Neural progenitor cell (in vitro differentiated cells): Measurements from ENCODE around the gene DNAJB8. TPM values are rescaled to one million over a fixed set of nuclear protein-coding genes. Genes with fewer than 3 reads are reported as not detected.

ENCODE experiments used
- DNase-seq: peaks from one replicate; pipeline ENCODE4 v3.0.0-alpha.2; 2016; ENCODE audit warnings: low spot score
- H2AFZ ChIP-seq: fragments of 200-600 bp; sonication (generic); replicated peaks from 2 replicates; pipeline ENCODE4 v1.6.1; 2016; ENCODE audit warnings: antibody characterized with exemption
- H3F3A ChIP-seq: fragments of 200-600 bp; sonication (generic); 2 replicates; pipeline ENCODE4 v1.6.1; 2016; ENCODE audit warnings: antibody characterized with exemption, low read depth
- H3K27ac ChIP-seq: fragments of 200-600 bp; sonication (generic); 2 replicates; pipeline ENCODE4 v1.5.1; 2016; ENCODE audit warnings: mild to moderate bottlenecking
- H3K27me3 ChIP-seq: fragments of 200-600 bp; sonication (generic); 2 replicates; pipeline ENCODE4 v1.6.1; 2016; ENCODE audit warnings: mild to moderate bottlenecking, moderate library complexity
- H3K36me3 ChIP-seq: fragments of 200-600 bp; sonication (generic); 2 replicates; pipeline ENCODE4 v1.5.1; 2016
- H3K4me1 ChIP-seq: fragments of 200-600 bp; sonication (generic); 2 replicates; pipeline ENCODE4 v1.6.1; 2016; ENCODE audit warnings: mixed run types
- H3K4me2 ChIP-seq: fragments of 200-600 bp; sonication (generic); 2 replicates; pipeline ENCODE4 v1.6.1; 2016
- H3K4me3 ChIP-seq: fragments of 200-600 bp; sonication (generic); 2 replicates; pipeline ENCODE4 v1.5.1; 2016
- H3K79me2 ChIP-seq: fragments of 200-600 bp; sonication (generic); 2 replicates; pipeline ENCODE4 v1.6.1; 2016; ENCODE audit warnings: low read depth
- H3K9ac ChIP-seq: fragments of 200-600 bp; sonication (generic); 2 replicates; pipeline ENCODE4 v1.6.1; 2016
- H3K9me3 ChIP-seq: fragments of 200-600 bp; sonication (generic); 2 replicates; pipeline ENCODE4 v1.5.1; 2016; ENCODE audit warnings: low read depth
- H4K20me1 ChIP-seq: fragments of 200-600 bp; sonication (generic); 2 replicates; pipeline ENCODE4 v1.6.1; 2016; ENCODE audit warnings: low read depth
- H3K27ac Mint-ChIP-seq: 3 replicates; pipeline ENCODE4 v1.8.0; 2021; ENCODE audit warnings: mixed read lengths
- H3K27me3 Mint-ChIP-seq: 2 replicates; pipeline ENCODE4 v1.8.0; 2022; ENCODE audit warnings: low read depth, mild to moderate bottlenecking, inconsistent platforms, moderate library complexity, mixed read lengths; ENCODE audit not compliant: insufficient read depth
- H3K36me3 Mint-ChIP-seq: 3 replicates; pipeline ENCODE4 v1.8.0; 2021; ENCODE audit warnings: mixed read lengths
- H3K4me1 Mint-ChIP-seq: 3 replicates; pipeline ENCODE4 v1.8.0; 2021; ENCODE audit warnings: mixed read lengths
- H3K4me3 Mint-ChIP-seq: 3 replicates; pipeline ENCODE4 v1.8.0; 2021; ENCODE audit warnings: mild to moderate bottlenecking, moderate library complexity, mixed read lengths
- H3K9me3 Mint-ChIP-seq: 3 replicates; pipeline ENCODE4 v1.8.0; 2020; ENCODE audit warnings: mixed read lengths
- CTCF ChIP-seq: fragments of 200-600 bp; sonication (generic); IDR thresholded peaks from 2 replicates; pipeline ENCODE4 v1.5.1; 2017; ENCODE audit warnings: antibody characterized with exemption, mild to moderate bottlenecking
- EZH2 ChIP-seq: fragments of 200-600 bp; sonication (generic); IDR thresholded peaks from 2 replicates; pipeline ENCODE4 v1.6.1; 2017; ENCODE audit warnings: antibody characterized with exemption, mild to moderate bottlenecking, moderate library complexity
- EZH2phosphoT487 ChIP-seq: fragments of 200-600 bp; sonication (generic); IDR thresholded peaks from 2 replicates; pipeline ENCODE4 v1.6.1; 2017; ENCODE audit warnings: antibody characterized with exemption
- total RNA-seq: library from RNA; depleted of rRNA; stranded (reverse); fragments of >200 nt; gene quantifications from 2 replicates; pipeline ENCODE4 v1.2.3, GENCODE V29; 2015; ENCODE audit warnings: low replicate concordance

Gene DNAJB8
- total RNA-seq, 1 donor from 2014 or later = not detected

DNA sequence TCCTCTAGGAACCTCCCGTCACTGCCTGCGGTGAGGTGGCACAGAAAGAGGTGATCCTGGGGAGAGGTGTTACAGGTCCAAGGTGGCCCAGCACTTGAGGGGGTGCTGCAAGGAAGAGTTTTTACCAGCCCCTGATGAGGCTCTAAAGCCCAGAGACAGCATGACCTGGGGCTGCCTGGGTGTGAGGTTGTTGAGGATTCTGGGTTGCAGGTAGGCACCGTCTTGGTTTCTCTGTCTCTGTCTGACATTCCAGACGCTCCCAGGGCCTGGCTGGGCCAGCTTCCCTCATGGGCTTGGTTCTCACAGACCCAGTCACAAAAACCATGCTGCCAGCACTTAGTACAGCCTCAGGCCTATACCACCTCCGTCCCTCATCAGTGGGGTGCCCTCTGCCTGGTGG, 31.1 kb downstream of the DNAJB8 start:
- no peak overlapping the region for H3K27ac Mint-ChIP-seq
- no peak for TF ChIP-seq EZH2phosphoT487
- TF ChIP-seq CTCF = no peak
- TF ChIP-seq EZH2 = no peak
- no peaks in the 10 kb centered on the region for H3K9me3 ChIP-seq
- no peaks in the 10 kb centered on the region for H3K9me3 Mint-ChIP-seq
- H3F3A ChIP-seq = peaks cover 14% of the 10 kb centered on the region
- H3K4me1 ChIP-seq = peaks cover 17% of the 10 kb centered on the region
- peaks cover 47% of the 10 kb centered on the region for H3K27me3 ChIP-seq
- H3K27ac ChIP-seq = no peak overlapping the region
- no peaks in the 10 kb centered on the region for H4K20me1 ChIP-seq
- no peak overlapping the region for H3K4me3 Mint-ChIP-seq
- H3K9ac ChIP-seq = no peak overlapping the region
- H3K79me2 ChIP-seq = no peaks in the 10 kb centered on the region
- no peaks in the 10 kb centered on the region for H3K36me3 Mint-ChIP-seq
- H2AFZ ChIP-seq = no peak overlapping the region
- no peaks in the 10 kb centered on the region for H3K36me3 ChIP-seq
- H3K4me3 ChIP-seq = no peak overlapping the region
- H3K4me2 ChIP-seq = no peak overlapping the region
- no peak for DNase-seq
- peaks cover 34% of the 10 kb centered on the region for H3K27me3 Mint-ChIP-seq
- H3K4me1 Mint-ChIP-seq = peaks cover 19% of the 10 kb centered on the region

DNA sequence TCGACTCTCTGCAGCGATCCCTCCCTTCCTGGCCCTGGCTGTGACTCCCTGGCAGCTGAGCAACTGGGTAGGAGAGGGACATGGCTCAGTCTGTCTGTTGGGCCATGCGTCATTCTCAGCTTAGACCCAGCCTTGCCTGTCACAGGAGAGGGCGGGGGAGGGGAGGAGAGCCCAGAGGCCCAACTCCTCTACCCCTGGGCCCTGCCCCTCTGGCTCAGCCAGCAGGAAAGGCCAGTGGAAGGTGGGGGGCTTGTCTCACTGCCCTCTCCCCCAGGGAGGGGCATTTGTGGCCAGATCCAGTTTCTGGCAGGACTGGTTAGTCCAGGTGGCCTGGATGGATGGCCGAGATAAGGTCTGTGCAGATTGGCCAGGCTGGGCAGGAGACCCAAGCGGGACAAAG, 31.6 kb downstream of the DNAJB8 start:
- Histone ChIP-seq H3K4me1 (peaks cover 17% of the 10 kb centered on the region), H3K36me3 (no peaks in the 10 kb centered on the region), H2AFZ (no peak overlapping the region), H3K4me3 (no peak overlapping the region), H3K9ac (no peak overlapping the region), H3K4me2 (no peak overlapping the region), H3K27me3 (peaks cover 52% of the 10 kb centered on the region), H3K79me2 (no peaks in the 10 kb centered on the region), H3K9me3 (no peaks in the 10 kb centered on the region), H3F3A (peaks cover 14% of the 10 kb centered on the region), H3K27ac (no peak overlapping the region), H4K20me1 (no peaks in the 10 kb centered on the region)
- Mint-ChIP-seq H3K27me3 (peaks cover 39% of the 10 kb centered on the region), H3K9me3 (no peaks in the 10 kb centered on the region), H3K27ac (no peak overlapping the region), H3K36me3 (no peaks in the 10 kb centered on the region), H3K4me1 (peaks cover 22% of the 10 kb centered on the region), H3K4me3 (no peak overlapping the region)
- DNase-seq = peak; percentile 49
- TF ChIP-seq EZH2 (no peak), CTCF (no peak), EZH2phosphoT487 (no peak)

DNA sequence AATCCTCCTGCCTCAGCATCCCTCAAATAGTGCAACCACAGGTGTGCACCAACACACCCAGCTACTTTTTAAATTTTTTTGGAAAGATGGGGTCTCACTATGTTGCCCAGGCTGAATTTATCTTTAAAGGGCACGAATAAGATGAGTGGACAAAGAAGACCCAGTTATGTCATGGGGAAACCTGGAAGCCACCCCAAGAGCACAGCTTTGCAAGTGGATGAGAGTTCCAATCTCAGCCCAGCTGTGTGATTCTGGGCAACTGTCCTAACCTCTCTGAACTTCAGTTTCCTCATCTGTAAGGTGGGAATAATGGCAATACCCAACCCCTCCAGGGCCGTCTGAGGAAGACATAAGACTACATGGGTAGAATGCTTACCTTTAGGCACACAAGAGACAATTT, 32.2 kb downstream of the DNAJB8 start:
- Histone ChIP-seq H3F3A (peaks cover 14% of the 10 kb centered on the region), H3K4me2 (no peak overlapping the region), H3K36me3 (no peaks in the 10 kb centered on the region), H3K79me2 (no peaks in the 10 kb centered on the region), H3K9ac (no peak overlapping the region), H3K4me3 (no peak overlapping the region), H3K9me3 (no peaks in the 10 kb centered on the region), H3K27ac (no peak overlapping the region), H4K20me1 (no peaks in the 10 kb centered on the region), H2AFZ (no peak overlapping the region), H3K27me3 (peaks cover 57% of the 10 kb centered on the region), H3K4me1 (peaks cover 17% of the 10 kb centered on the region)
- TF ChIP-seq EZH2 = no peak
- TF ChIP-seq EZH2phosphoT487 = no peak
- no peak for TF ChIP-seq CTCF
- Mint-ChIP-seq H3K4me3 (no peak overlapping the region), H3K9me3 (no peaks in the 10 kb centered on the region), H3K4me1 (peaks cover 24% of the 10 kb centered on the region), H3K36me3 (no peaks in the 10 kb centered on the region), H3K27ac (no peak overlapping the region), H3K27me3 (peaks cover 41% of the 10 kb centered on the region)
- no peak for DNase-seq

GRCh38 chr3:128433837-128434165, 32.9 kb downstream of the DNAJB8 start:
- Histone ChIP-seq H3F3A (peaks cover 14% of the 10 kb centered on the region), H3K4me2 (no peak overlapping the region), H3K27ac (no peak overlapping the region), H3K4me1 (peaks cover 17% of the 10 kb centered on the region), H3K4me3 (no peak overlapping the region), H3K9ac (no peak overlapping the region), H4K20me1 (no peaks in the 10 kb centered on the region), H2AFZ (no peak overlapping the region), H3K36me3 (no peaks in the 10 kb centered on the region), H3K27me3 (peaks cover 64% of the 10 kb centered on the region), H3K79me2 (no peaks in the 10 kb centered on the region), H3K9me3 (no peaks in the 10 kb centered on the region)
- Mint-ChIP-seq H3K9me3 (no peaks in the 10 kb centered on the region), H3K4me3 (peak overlapping the region; percentile 55), H3K4me1 (peaks cover 24% of the 10 kb centered on the region), H3K36me3 (no peaks in the 10 kb centered on the region), H3K27ac (no peak overlapping the region), H3K27me3 (peaks cover 39% of the 10 kb centered on the region)
- no peak for TF ChIP-seq EZH2
- no peak for TF ChIP-seq EZH2phosphoT487
- TF ChIP-seq CTCF = no peak
- DNase-seq = no peak
